Activated T-cell treated with anti-CD3 and anti-CD28 coated beads, Interleukin-2, amount 50 U/mL, for 72 hours (primary cell): ENCODE results near the gene SALL4. TPM values are rescaled to one million over a fixed set of nuclear protein-coding genes. Genes with fewer than 3 reads are reported as not detected.

Source experiments
- ATAC-seq, 2 donors: fragments of 150-1000 bp; cut with Tn5 transposase; replicated peaks in 1 of 2; 2 replicates each; pipeline ENCODE4 v1.10.0; 2021; ENCODE audit warnings: moderate library complexity in 2 of 2, mild to moderate bottlenecking in 1 of 2
- DNase-seq, 2 donors: peaks; one replicate each; pipeline ENCODE4 v3.0.0; 2021 to 2022; ENCODE audit warnings: mixed read lengths in 1 of 2
- H3K27ac Mint-ChIP-seq: one replicate; pipeline ENCODE4 v1.8.0; 2022; ENCODE audit warnings: mild to moderate bottlenecking, moderate library complexity, mixed read lengths
- H3K27me3 Mint-ChIP-seq: one replicate; pipeline ENCODE4 v1.8.0; 2022; ENCODE audit warnings: low read depth, mixed read lengths
- H3K36me3 Mint-ChIP-seq, 2 donors: one replicate each; pipeline ENCODE4 v1.8.0; 2022; ENCODE audit warnings: mixed read lengths in 2 of 2, mild to moderate bottlenecking in 1 of 2; ENCODE audit not compliant: insufficient read depth in 2 of 2
- H3K4me1 Mint-ChIP-seq: one replicate; pipeline ENCODE4 v1.8.0; 2022; ENCODE audit warnings: low read depth, mixed read lengths
- H3K4me3 Mint-ChIP-seq, 2 donors: one replicate each; pipeline ENCODE4 v1.8.0; 2022; ENCODE audit warnings: mild to moderate bottlenecking in 2 of 2, mixed read lengths in 2 of 2, moderate library complexity in 2 of 2
- H3K9me3 Mint-ChIP-seq, 2 donors: one replicate each; pipeline ENCODE4 v1.8.0; 2022; ENCODE audit warnings: mixed read lengths in 2 of 2
- total RNA-seq, 2 donors: library from RNA; stranded (reverse); gene quantifications; one replicate each; pipeline ENCODE4 v1.2.3, GENCODE V29; 2022

The SALL4 gene
- total RNA-seq, 2 donors from 2014 or later, result 0.10 TPM; not detected in 1

GRCh38 chr20:51735728-51736600, 66.4 kb downstream of the SALL4 start:
- H3K9me3 Mint-ChIP-seq, result no peaks in the 10 kb centered on the region
- no peak overlapping the region for H3K27ac Mint-ChIP-seq
- peaks cover 12% of the 10 kb centered on the region for H3K4me1 Mint-ChIP-seq
- ATAC-seq (no peak), DNase-seq (no peak)
- no peaks in the 10 kb centered on the region for H3K36me3 Mint-ChIP-seq
- H3K4me3 Mint-ChIP-seq, result no peak overlapping the region
- H3K27me3 Mint-ChIP-seq, result peaks cover 15% of the 10 kb centered on the region

GRCh38 chr20:51734876-51735720, 67.2 kb downstream of the SALL4 start:
- Mint-ChIP-seq H3K27me3 (peaks cover 15% of the 10 kb centered on the region), H3K4me3 (no peak overlapping the region), H3K4me1 (peaks cover 12% of the 10 kb centered on the region), H3K36me3 (no peaks in the 10 kb centered on the region), H3K27ac (no peak overlapping the region), H3K9me3 (no peaks in the 10 kb centered on the region)
- DNase-seq, result no peak
- no peak for ATAC-seq

- Mint-ChIP-seq H3K27ac (no peak overlapping the region), H3K9me3 (no peaks in the 10 kb centered on the region), H3K4me3 (no peak overlapping the region), H3K27me3 (peaks cover 15% of the 10 kb centered on the region), H3K36me3 (no peaks in the 10 kb centered on the region), H3K4me1 (peaks cover 12% of the 10 kb centered on the region)
- DNase-seq (no peak), ATAC-seq (no peak)
These were observed 69.3 kb downstream of the SALL4 start for GRCh38 chr20:51733070-51733469.

Other genes with a start within 250 kb of the SALL4 start
- gene ATP9A, start 34.1 kb downstream of the SALL4 start, total RNA-seq, result 1 to 10 TPM; 1.3 to 3.8 TPM